ENCODE measurements around the gene SHLD1. TPM values are rescaled to one million over a fixed set of nuclear protein-coding genes. Genes with fewer than 3 reads are reported as not detected.

The SHLD1 gene
- total RNA-seq, 4 donors from 2014 or later: 1.7 to 4.2 (median 3.4) TPM

- TF ChIP-seq POLR2A (IDR thresholded peaks at IDR 0.05): no peak
- TF ChIP-seq CTCF (IDR thresholded peaks at IDR 0.05): no peak
- H3K4me3 ChIP-seq (ENCODE audit: low read depth, poor library complexity, severe bottlenecking): no peak overlapping the region
- intact Hi-C loops (cut with DNase I; ENCODE audit: low total_unique reads): no loop called here
- 74 to 86% methylated on average over 4 of the region's 4 CpGs for WGBS, 2 donors
- DNase-seq (ENCODE audit: low spot score in 2 of 2): no peak
These were observed 1.7 kb downstream of the SHLD1 start for GRCh38 chr20:5751856-5752255.

GRCh38 chr20:5753814-5754213, 3.6 kb downstream of the SHLD1 start:
- TF ChIP-seq POLR2A (IDR thresholded peaks at IDR 0.05) (no peak), CTCF (IDR thresholded peaks at IDR 0.05) (no peak)
- no peak for DNase-seq (ENCODE audit: low spot score in 2 of 2)
- no peak overlapping the region for H3K4me3 ChIP-seq (ENCODE audit: low read depth, poor library complexity, severe bottlenecking)
- 89 to 97% methylated on average over 7 of the region's 7 CpGs for WGBS, 2 donors
- intact Hi-C loops (cut with DNase I; ENCODE audit: low total_unique reads): no loop called here

GRCh38 chr20:5757949-5758348, 7.7 kb downstream of the SHLD1 start:
- no peak overlapping the region for H3K4me3 ChIP-seq (ENCODE audit: low read depth, poor library complexity, severe bottlenecking)
- DNase-seq (ENCODE audit: low spot score in 2 of 2): no peak
- intact Hi-C loops (cut with DNase I; ENCODE audit: low total_unique reads): no loop called here
- 89% methylated on average over 3 of the region's 3 CpGs for WGBS, 2 donors
- no peak for TF ChIP-seq CTCF (IDR thresholded peaks at IDR 0.05)
- TF ChIP-seq POLR2A (IDR thresholded peaks at IDR 0.05): no peak

- DNase-seq (ENCODE audit: low spot score in 2 of 2): no peak
- no peak overlapping the region for H3K4me3 ChIP-seq (ENCODE audit: low read depth, poor library complexity, severe bottlenecking)
- no peak for TF ChIP-seq CTCF (IDR thresholded peaks at IDR 0.05)
- TF ChIP-seq POLR2A (IDR thresholded peaks at IDR 0.05): no peak
- WGBS, 2 donors: 83 to 90% methylated on average over 7 of the region's 7 CpGs
- intact Hi-C loops (cut with DNase I; ENCODE audit: low total_unique reads): no loop called here
These were observed 16.0 kb downstream of the SHLD1 start for GRCh38 chr20:5766085-5766764.

- 92% methylated on average over 9 of the region's 9 CpGs for WGBS, 2 donors
- peak in 1 of 2 donors; percentile 26 for DNase-seq (ENCODE audit: low spot score in 2 of 2)
- TF ChIP-seq POLR2A (IDR thresholded peaks at IDR 0.05): no peak
- no peak for TF ChIP-seq CTCF (IDR thresholded peaks at IDR 0.05)
- H3K4me3 ChIP-seq (ENCODE audit: low read depth, poor library complexity, severe bottlenecking): no peak overlapping the region
- intact Hi-C loops (cut with DNase I; ENCODE audit: low total_unique reads): no loop called here
These were observed 17.4 kb downstream of the SHLD1 start for GRCh38 chr20:5767493-5768098.

Data from lower leg skin (tissue), 4 donors.